ENCODE results near the gene CHD5. TPM values are rescaled to one million over a fixed set of nuclear protein-coding genes. Genes with fewer than 3 reads are reported as not detected.

The CHD5 gene
- polyA plus RNA-seq, 1 donor (not counting 4 experiments of a cell fraction or from before 2014, with no cell fraction given), result 0.07 TPM

DNA sequence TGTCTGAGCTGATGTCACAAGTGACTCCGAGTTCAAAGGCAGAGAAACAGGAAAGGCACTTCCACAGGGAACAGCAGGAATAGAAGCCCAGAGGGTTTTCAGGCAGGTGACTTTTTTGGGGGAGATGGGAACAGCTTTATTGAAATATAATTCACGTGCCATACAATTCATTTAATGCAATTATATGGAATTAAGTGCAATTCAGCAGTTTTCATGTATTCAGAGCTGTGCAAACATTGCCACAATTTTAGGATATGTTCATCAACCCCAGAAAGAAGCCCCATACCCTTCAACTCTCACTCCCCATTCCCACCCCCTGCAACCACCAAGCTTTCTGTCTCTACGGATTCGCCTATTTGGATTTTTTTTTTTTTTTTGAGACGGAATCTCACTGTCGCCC, 117.5 kb downstream of the CHD5 start:
- DNase-seq (ENCODE audit: low read depth, low spot score) (no peak), FAIRE-seq (no peak)
- Histone ChIP-seq H3K4me2 (ENCODE audit: control insufficient read depth, extremely low read depth, insufficient read depth, low read depth, low read length) (no peak overlapping the region), H3K27ac (ENCODE audit: control insufficient read depth, insufficient read depth, low read length) (no peak overlapping the region), H3K79me2 (ENCODE audit: control insufficient read depth, insufficient read depth, low read length) (no peaks in the 10 kb centered on the region), H3K4me1 (ENCODE audit: control insufficient read depth, extremely low read depth, insufficient read depth, low read length) (peaks cover 8% of the 10 kb centered on the region), H3K9me3 (ENCODE audit: control insufficient read depth, low read depth, low read length) (no peaks in the 10 kb centered on the region), H3K9me1 (ENCODE audit: control insufficient read depth, extremely low read depth, insufficient read depth, low read length) (no peaks in the 10 kb centered on the region), H4K20me1 (ENCODE audit: control insufficient read depth, extremely low read depth, insufficient read depth, low read length) (no peaks in the 10 kb centered on the region), H3K27me3 (ENCODE audit: control insufficient read depth, extremely low read depth, insufficient read depth, low read length) (peaks cover 7% of the 10 kb centered on the region), H3K9ac (ENCODE audit: control insufficient read depth, extremely low read depth, insufficient read depth, low read length) (no peak overlapping the region), H2AFZ (ENCODE audit: control insufficient read depth, low read length) (no peak overlapping the region), H3K4me3 (ENCODE audit: control insufficient read depth in 2 of 3, extremely low read depth in 1 of 3, insufficient read depth in 2 of 3, low read depth in 1 of 3, low read length in 3 of 3) (no peak overlapping the region), H3K36me3 (ENCODE audit: control insufficient read depth in 2 of 2, extremely low read depth in 1 of 2, insufficient read depth in 2 of 2, low read length in 2 of 2) (no peaks in the 10 kb centered on the region)
- TF ChIP-seq, protein P1, sequence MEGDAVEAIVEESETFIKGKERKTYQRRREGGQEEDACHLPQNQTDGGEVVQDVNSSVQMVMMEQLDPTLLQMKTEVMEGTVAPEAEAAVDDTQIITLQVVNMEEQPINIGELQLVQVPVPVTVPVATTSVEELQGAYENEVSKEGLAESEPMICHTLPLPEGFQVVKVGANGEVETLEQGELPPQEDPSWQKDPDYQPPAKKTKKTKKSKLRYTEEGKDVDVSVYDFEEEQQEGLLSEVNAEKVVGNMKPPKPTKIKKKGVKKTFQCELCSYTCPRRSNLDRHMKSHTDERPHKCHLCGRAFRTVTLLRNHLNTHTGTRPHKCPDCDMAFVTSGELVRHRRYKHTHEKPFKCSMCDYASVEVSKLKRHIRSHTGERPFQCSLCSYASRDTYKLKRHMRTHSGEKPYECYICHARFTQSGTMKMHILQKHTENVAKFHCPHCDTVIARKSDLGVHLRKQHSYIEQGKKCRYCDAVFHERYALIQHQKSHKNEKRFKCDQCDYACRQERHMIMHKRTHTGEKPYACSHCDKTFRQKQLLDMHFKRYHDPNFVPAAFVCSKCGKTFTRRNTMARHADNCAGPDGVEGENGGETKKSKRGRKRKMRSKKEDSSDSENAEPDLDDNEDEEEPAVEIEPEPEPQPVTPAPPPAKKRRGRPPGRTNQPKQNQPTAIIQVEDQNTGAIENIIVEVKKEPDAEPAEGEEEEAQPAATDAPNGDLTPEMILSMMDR (optimal IDR thresholded peaks at IDR 0.05 in 1 of 3, IDR thresholded peaks at IDR 0.05 in 1 of 3, conservative IDR thresholded peaks at IDR 0.05 in 1 of 3; ENCODE audit: extremely low read depth in 1 of 3, insufficient read depth in 2 of 3, low read length in 3 of 3), result no peak
- TF ChIP-seq EZH2 (IDR thresholded peaks at IDR 0.05; ENCODE audit: low read length), result no peak
- dilution Hi-C loops (cut with MboI; ENCODE audit: extremely low pct_ligation_motif_present, low sequenced_read_pairs), result no loop called here

DNA sequence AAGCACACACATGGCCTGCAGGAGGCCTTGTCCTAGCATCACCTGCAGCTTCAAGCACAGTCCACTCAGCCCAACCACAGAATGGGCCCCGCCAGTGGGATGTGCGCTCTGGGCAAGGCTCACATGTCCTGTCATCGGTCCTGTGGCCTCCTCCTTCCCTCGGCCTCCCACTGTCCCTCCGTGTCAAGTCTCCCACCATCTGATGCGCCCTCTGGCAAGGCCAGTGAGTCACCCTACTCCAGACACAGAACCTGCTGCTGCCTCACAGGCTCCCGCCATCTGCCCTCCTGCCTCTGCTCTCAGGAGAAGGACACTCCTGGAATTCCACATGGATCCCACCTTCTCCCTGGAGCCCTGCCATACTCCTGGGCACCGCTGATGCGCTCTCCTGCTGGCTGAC, 120.3 kb downstream of the CHD5 start:
- FAIRE-seq, result no peak
- H3K9me1 ChIP-seq (ENCODE audit: control insufficient read depth, extremely low read depth, insufficient read depth, low read length), result no peaks in the 10 kb centered on the region
- no peaks in the 10 kb centered on the region for H3K79me2 ChIP-seq (ENCODE audit: control insufficient read depth, insufficient read depth, low read length)
- H3K4me3 ChIP-seq (ENCODE audit: control insufficient read depth in 2 of 3, extremely low read depth in 1 of 3, insufficient read depth in 2 of 3, low read depth in 1 of 3, low read length in 3 of 3), result no peak overlapping the region
- H4K20me1 ChIP-seq (ENCODE audit: control insufficient read depth, extremely low read depth, insufficient read depth, low read length), result no peaks in the 10 kb centered on the region
- no peaks in the 10 kb centered on the region for H3K9me3 ChIP-seq (ENCODE audit: control insufficient read depth, low read depth, low read length)
- DNase-seq (ENCODE audit: low read depth, low spot score), result no peak
- dilution Hi-C loops (cut with MboI; ENCODE audit: extremely low pct_ligation_motif_present, low sequenced_read_pairs), result no loop called here
- no peak overlapping the region for H3K4me2 ChIP-seq (ENCODE audit: control insufficient read depth, extremely low read depth, insufficient read depth, low read depth, low read length)
- no peak overlapping the region for H3K9ac ChIP-seq (ENCODE audit: control insufficient read depth, extremely low read depth, insufficient read depth, low read length)
- TF ChIP-seq, protein P1 (optimal IDR thresholded peaks at IDR 0.05 in 1 of 3, IDR thresholded peaks at IDR 0.05 in 1 of 3, conservative IDR thresholded peaks at IDR 0.05 in 1 of 3; ENCODE audit: extremely low read depth in 1 of 3, insufficient read depth in 2 of 3, low read length in 3 of 3), result no peak
- TF ChIP-seq EZH2 (IDR thresholded peaks at IDR 0.05; ENCODE audit: low read length), result no peak
- no peaks in the 10 kb centered on the region for H3K36me3 ChIP-seq (ENCODE audit: control insufficient read depth in 2 of 2, extremely low read depth in 1 of 2, insufficient read depth in 2 of 2, low read length in 2 of 2)
- H3K27ac ChIP-seq (ENCODE audit: control insufficient read depth, insufficient read depth, low read length), result no peak overlapping the region
- peaks cover 8% of the 10 kb centered on the region for H3K4me1 ChIP-seq (ENCODE audit: control insufficient read depth, extremely low read depth, insufficient read depth, low read length)
- H2AFZ ChIP-seq (ENCODE audit: control insufficient read depth, low read length), result no peak overlapping the region
- peaks cover 9% of the 10 kb centered on the region for H3K27me3 ChIP-seq (ENCODE audit: control insufficient read depth, extremely low read depth, insufficient read depth, low read length)

Measured in keratinocyte (primary cell).